ENCODE results near the gene NPLOC4.

GRCh38 chr17:81533339-81534141, 103.4 kb downstream of the NPLOC4 start:
- TF ChIP-seq POLR2AphosphoS5 (IDR thresholded peaks at IDR 0.05; ENCODE audit: low read depth, low read length) (no peak), POLR2A (IDR thresholded peaks at IDR 0.05; ENCODE audit: low read depth, low read length) (no peak), PAX5 (IDR thresholded peaks at IDR 0.05; ENCODE audit: insufficient read depth, low read length, severe bottlenecking) (no peak), SPI1 (IDR thresholded peaks at IDR 0.05; ENCODE audit: low read depth, low read length) (no peak), POU2F2 (IDR thresholded peaks at IDR 0.05; ENCODE audit: low read depth, low read length) (no peak), TAF1 (IDR thresholded peaks at IDR 0.05; ENCODE audit: low read depth, low read length) (no peak)

Measured in GM12891 (cell line).